K562 (cell line): ENCODE results near the gene RNASE8. TPM values are rescaled to one million over a fixed set of nuclear protein-coding genes. Genes with fewer than 3 reads are reported as not detected.
A peak's percentile ranks its signal among the peaks of the same experiment; 100 is the strongest.

Experiments
- CBFA2T3 ChIP-seq: fragments of 450-650 bp; IDR thresholded peaks from 2 replicates; pipeline ENCODE4 v1.6.1; 2017
- CHCHD3 ChIP-seq: fragments of 250-450 bp; sonication (Bioruptor Pico); IDR thresholded peaks from 2 replicates; pipeline ENCODE4 v2.1.2; 2022; ENCODE audit warnings: mild to moderate bottlenecking
- CTCF ChIP-seq, 3 experiments: IDR thresholded peaks in 2 of 3; conservative IDR thresholded peaks in 1 of 3; 2 replicates each; pipeline ENCODE4 v1.5.1; 2011 to 2012; ENCODE audit warnings: low read length in 3 of 3, mild to moderate bottlenecking in 3 of 3, control low read depth in 2 of 3, improper control_type of control experiment in 1 of 3, inconsistent platforms in 1 of 3, low read depth in 1 of 3, mixed read lengths in 1 of 3, moderate library complexity in 1 of 3; ENCODE audit not compliant: insufficient read depth in 2 of 3
- ETV1 ChIP-seq: fragments of 450-650 bp; conservative IDR thresholded peaks from 2 replicates; pipeline ENCODE4 v1.6.1; 2016; ENCODE audit warnings: missing genetic modification characterization, control low read depth, low read depth, missing compliant biosample characterization
- FOXA3 ChIP-seq, 2 experiments: fragments of 450-650 bp in 1 of 2; sonication (generic) in 1 of 2; formaldehyde crosslinking; IDR thresholded peaks in 1 of 2; conservative IDR thresholded peaks in 1 of 2; 2 replicates each; pipeline versions ENCODE4 v1.4.0 to v1.8.0; 2020 to 2022; ENCODE audit warnings: mild to moderate bottlenecking in 2 of 2, missing genetic modification reagents in 1 of 2
- FOXJ2 ChIP-seq: fragments of 200-800 bp; sonication (Bioruptor generic); IDR thresholded peaks from 2 replicates; pipeline ENCODE4 v1.6.1; 2016; ENCODE audit warnings: missing genetic modification characterization, missing compliant biosample characterization
- HMG20A ChIP-seq: fragments of 450-650 bp; formaldehyde crosslinking; conservative IDR thresholded peaks from 2 replicates; pipeline ENCODE4 v1.4.0; 2020; ENCODE audit warnings: mild to moderate bottlenecking, mixed read lengths
- JUND ChIP-seq, 2 experiments: IDR thresholded peaks; 2 replicates in 1 of 2; 3 replicates in 1 of 2; pipeline ENCODE4 v1.6.1; 2011; ENCODE audit warnings: borderline replicate concordance in 2 of 2, low read depth in 2 of 2, low read length in 2 of 2, improper control_type of control experiment in 1 of 2, missing biosample characterization in 1 of 2, missing genetic modification characterization in 1 of 2, missing genetic modification reagents in 1 of 2
- MNT ChIP-seq, 2 experiments: fragments of 450-650 bp; conservative IDR thresholded peaks; 2 replicates each; pipeline ENCODE4 v1.6.1; 2017; ENCODE audit warnings: mild to moderate bottlenecking in 2 of 2, moderate library complexity in 2 of 2
- MYBL2 ChIP-seq, 2 experiments: fragments of 450-650 bp in 1 of 2; sonication (generic) in 1 of 2; formaldehyde crosslinking in 1 of 2; IDR thresholded peaks; 2 replicates each; pipeline versions ENCODE4 v1.6.1 to v1.8.1; 2017 to 2022; ENCODE audit warnings: borderline replicate concordance in 1 of 2, inconsistent platforms in 1 of 2, low read depth in 1 of 2, mild to moderate bottlenecking in 1 of 2, missing genetic modification reagents in 1 of 2, moderate library complexity in 1 of 2
- NR1H2 ChIP-seq: sonication (generic); formaldehyde crosslinking; IDR thresholded peaks from 2 replicates; pipeline ENCODE4 v1.4.0; 2020; ENCODE audit warnings: mild to moderate bottlenecking, missing genetic modification reagents
- RNF2 ChIP-seq: sonication (generic); IDR thresholded peaks from 2 replicates; pipeline ENCODE4 v1.6.1; 2016
- RNF219 ChIP-seq: fragments of 250-450 bp; sonication (Bioruptor Pico); IDR thresholded peaks from 2 replicates; pipeline ENCODE4 v1.5.0; 2022; ENCODE audit warnings: mild to moderate bottlenecking
- SIX5 ChIP-seq, 2 experiments: IDR thresholded peaks; 2 replicates each; pipeline ENCODE4 v1.6.1; 2011; ENCODE audit warnings: low read length in 2 of 2, borderline replicate concordance in 1 of 2, low read depth in 1 of 2, mild to moderate bottlenecking in 1 of 2, moderate library complexity in 1 of 2; ENCODE audit not compliant: insufficient read depth in 1 of 2
- SMAD3 ChIP-seq: fragments of 450-650 bp; formaldehyde crosslinking; conservative IDR thresholded peaks from 2 replicates; pipeline ENCODE4 v1.4.0; 2020; ENCODE audit warnings: mild to moderate bottlenecking
- TBP ChIP-seq: optimal IDR thresholded peaks from 2 replicates; pipeline ENCODE3; 2011; ENCODE audit warnings: low read depth, low read length, improper control_type of control experiment
- THAP7 ChIP-seq: fragments of 250-450 bp; sonication (Bioruptor Pico); IDR thresholded peaks from 2 replicates; pipeline ENCODE4 v1.5.0; 2021
- XRCC3 ChIP-seq: fragments of 450-650 bp; IDR thresholded peaks from 2 replicates; pipeline ENCODE4 v1.6.1; 2017; ENCODE audit warnings: mild to moderate bottlenecking, moderate library complexity
- ZKSCAN3 ChIP-seq: fragments of 250-450 bp; sonication (Bioruptor Pico); IDR thresholded peaks from 2 replicates; pipeline ENCODE4 v1.4.0; 2020
- ZNF316 ChIP-seq: fragments of 450-650 bp; IDR thresholded peaks from 2 replicates; pipeline ENCODE4 v1.6.1; 2016
- ZNF79 ChIP-seq: fragments of 250-450 bp; sonication (Bioruptor Pico); IDR thresholded peaks from 2 replicates; pipeline ENCODE4 v1.4.0; 2020; ENCODE audit warnings: low read depth, mild to moderate bottlenecking, moderate library complexity
- polyA plus RNA-seq, 8 experiments: library from polyadenylated mRNA; depleted of rRNA in 4 of 8; stranded (reverse) in 5 of 8; unstranded in 3 of 8; fragments of >200 nt; fragmentation: Nextera tagmentation in 2 of 8; fragmentation: Illumina TruSeq in 1 of 8; extraction: Ambion mirVana in 2 of 8; extraction: Trizol in 1 of 8; gene quantifications; 2 replicates each; pipeline versions ENCODE4 v1.2.1 to v1.2.3, GENCODE V29; 2011 to 2014; ENCODE audit warnings: inconsistent platforms in 1 of 8, missing spikeins in 1 of 8
- total RNA-seq, 7 experiments: library from RNA; depleted of rRNA in 6 of 7; stranded (reverse); fragments of >200 nt in 6 of 7; fragmentation: Illumina TruSeq in 2 of 7; extraction: Trizol in 2 of 7; gene quantifications; 2 replicates each; pipeline versions ENCODE4 v1.2.1 to v1.2.3, GENCODE V29; 2011 to 2021; ENCODE audit warnings: low replicate concordance in 1 of 7

The RNASE8 gene
- total and polyA plus RNA-seq, 9 of the 15 experiments (the other 6 are each of a cell fraction or from before 2014, with no cell fraction given), result not detected

- TF ChIP-seq THAP7 (CRISPR knock-in tag) (no peak), ZNF316 (peak; percentile 24; the same call in 1 of the 2 replicates), ETV1 (tag) (no peak), MYBL2 (IDR thresholded peaks at IDR 0.05; ENCODE audit: low read depth) (no peak), MYBL2 (CRISPR knock-in tag; IDR thresholded peaks at IDR 0.05; ENCODE audit: borderline replicate concordance) (no peak), RNF219 (CRISPR knock-in tag) (no peak), FOXJ2 (tag) (no peak), ZKSCAN3 (CRISPR knock-in tag) (no peak), JUND (IDR thresholded peaks at IDR 0.05; ENCODE audit: borderline replicate concordance, low read depth, low read length) (0 out of 2 replicates have a peak, but pooled peaks have one; percentile 4), JUND (tag; IDR thresholded peaks at IDR 0.05; ENCODE audit: borderline replicate concordance, low read depth, low read length) (no peak), SMAD3 (CRISPR knock-in tag) (no peak), CTCF (IDR thresholded peaks at IDR 0.05 in 2 of 3, conservative IDR thresholded peaks at IDR 0.05 in 1 of 3; ENCODE audit: insufficient read depth in 2 of 3, low read depth in 1 of 3, low read length in 3 of 3) (peak in 1 of 3 experiments; percentile 29; a peak in 2 of 6 replicates), CHCHD3 (CRISPR knock-in tag) (no peak), MNT (conservative IDR thresholded peaks at IDR 0.05) (no peak), XRCC3 (no peak), NR1H2 (CRISPR knock-in tag) (no peak), FOXA3 (CRISPR knock-in tag; conservative IDR thresholded peaks at IDR 0.05 in 1 of 2, IDR thresholded peaks at IDR 0.05 in 1 of 2) (no peak), RNF2 (no peak), TBP (peak; percentile 20), CBFA2T3 (peak; percentile 41), ZNF79 (CRISPR knock-in tag) (no peak), HMG20A (CRISPR knock-in tag) (no peak), SIX5 (IDR thresholded peaks at IDR 0.05; ENCODE audit: borderline replicate concordance in 1 of 2, insufficient read depth in 1 of 2, low read depth in 1 of 2, low read length in 2 of 2) (no peak)
Measured at GRCh38 chr14:21102521-21103410, 45.1 kb downstream of the RNASE8 start (continued).
